Neural cell (in vitro differentiated cells): ENCODE results near the gene SERINC5.
"Not testable (repeated sequence)": the region's sequence is repeated elsewhere in the genome, so short reads cannot be mapped to it uniquely, and the experiment has no call there.

ENCODE experiments used
- CTCF ChIP-seq: fragments of 450-650 bp; IDR thresholded peaks from 2 replicates; pipeline ENCODE4 v1.5.1; 2014; ENCODE audit warnings: antibody characterized with exemption, mild to moderate bottlenecking, moderate library complexity; ENCODE audit not compliant: poor library complexity, severe bottlenecking
- EP300 ChIP-seq: fragments of 450-650 bp; conservative IDR thresholded peaks from 2 replicates; pipeline ENCODE4 v1.6.1; 2014; ENCODE audit warnings: antibody characterized with exemption, mild to moderate bottlenecking, moderate library complexity; ENCODE audit not compliant: poor library complexity, severe bottlenecking
- EZH2 ChIP-seq: fragments of 200-600, 300-800 bp; shearing (Covaris generic), sonication (generic); IDR thresholded peaks from 2 replicates; pipeline ENCODE4 v1.6.1; 2014; ENCODE audit warnings: antibody characterized with exemption, low read length, borderline replicate concordance, mild to moderate bottlenecking; ENCODE audit not compliant: insufficient read depth, poor library complexity, severe bottlenecking
- MXI1 ChIP-seq: fragments of 450-650 bp; conservative IDR thresholded peaks from 2 replicates; pipeline ENCODE4 v1.6.1; 2014; ENCODE audit warnings: antibody characterized with exemption, mild to moderate bottlenecking; ENCODE audit not compliant: poor library complexity, severe bottlenecking
- POLR2AphosphoS5 ChIP-seq: IDR thresholded peaks from 2 replicates; pipeline ENCODE4 v1.6.1; 2012
- REST ChIP-seq: IDR thresholded peaks from 2 replicates; pipeline ENCODE4 v1.6.1; 2012; ENCODE audit warnings: borderline replicate concordance

GRCh38 chr5:80270543-80270942 lies 14.7 kb upstream of the SERINC5 start:
- not testable (repeated sequence) for TF ChIP-seq CTCF, EP300, POLR2AphosphoS5, EZH2, MXI1, REST
